ENCODE results near the gene LSMEM2.

DNA sequence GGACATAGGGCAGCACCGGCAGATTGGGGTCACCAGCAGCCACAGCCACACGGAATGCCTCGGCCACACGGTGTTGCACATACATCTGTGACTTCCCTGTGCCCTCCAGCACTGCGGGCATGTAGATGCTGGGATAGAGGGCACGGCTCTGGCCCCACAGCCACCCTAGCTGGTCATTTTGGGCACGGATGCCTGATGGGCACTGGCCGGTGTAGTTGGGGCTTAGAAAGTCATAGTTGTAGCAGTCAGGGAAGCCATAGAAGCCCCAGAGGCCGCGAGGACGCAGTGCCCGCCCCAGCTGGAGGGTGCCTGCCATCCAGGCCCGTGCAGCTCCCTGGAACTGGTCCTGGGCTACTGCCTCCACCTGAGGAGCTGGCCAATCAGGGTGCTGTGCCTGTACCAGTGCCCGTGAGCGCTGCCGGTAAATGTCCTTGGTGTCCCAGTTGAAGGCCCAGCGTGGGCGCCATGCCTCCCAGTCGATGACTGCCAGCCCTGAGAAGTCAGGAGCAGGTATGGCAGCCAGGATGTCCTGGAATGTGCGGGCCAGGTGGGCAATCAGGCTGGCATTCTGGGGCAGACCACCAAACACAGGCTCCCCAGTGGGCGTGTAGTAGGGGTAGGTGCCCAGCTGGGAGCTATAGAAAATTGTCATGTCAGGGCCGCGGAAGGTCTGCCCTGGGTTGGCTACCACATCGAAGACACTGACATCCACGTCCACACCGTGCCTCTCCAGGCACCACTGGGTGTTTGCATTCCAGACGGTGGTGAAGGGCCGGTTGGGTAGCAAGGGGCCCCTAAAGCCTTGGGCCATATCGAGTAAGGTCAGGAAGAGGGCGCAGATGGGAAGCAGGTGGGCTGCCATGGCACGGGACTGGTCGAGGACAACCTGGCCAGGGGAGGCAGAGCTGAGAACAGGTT, 23.5 kb downstream of the LSMEM2 start:
- TF ChIP-seq EZH2 (IDR thresholded peaks at IDR 0.05), result no peak
- TF ChIP-seq POLR2AphosphoS5 (IDR thresholded peaks at IDR 0.05; ENCODE audit: borderline replicate concordance, low read depth, low read length), result no peak
- TF ChIP-seq FOXP2 (optimal IDR thresholded peaks at IDR 0.05; ENCODE audit: control extremely low read depth, extremely low read length, insufficient read depth), result no peak

Measured in SK-N-MC (cell line).